HG03066 (cell line): ENCODE measurements around the gene AASDHPPT.

Experiments
- ATAC-seq: cut with Tn5 transposase; IDR thresholded peaks from one replicate; pipeline ENCODE4 v1.9.1; 2021; ENCODE audit warnings: low read depth; ENCODE audit not compliant: unreplicated experiment

The AASDHPPT gene

DNA sequence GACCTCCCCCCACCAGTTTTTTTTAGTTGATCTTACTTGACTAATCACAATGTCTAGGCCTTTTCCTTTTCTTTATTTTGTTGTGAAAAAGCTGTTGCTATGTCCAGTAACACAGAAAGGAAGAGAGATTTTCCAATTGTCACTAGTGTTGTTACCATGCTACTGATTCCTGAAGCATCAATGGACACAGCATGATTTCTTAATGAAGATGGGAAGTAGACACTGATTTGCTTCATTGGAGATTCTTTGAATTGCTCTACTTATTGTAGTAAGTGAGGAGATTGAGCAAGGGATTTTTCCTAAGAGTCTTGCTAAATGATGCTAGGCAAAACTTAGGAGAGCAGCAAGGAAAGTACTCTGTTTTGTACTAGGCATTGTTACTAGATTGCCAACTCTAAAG is 4.6 kb downstream of the AASDHPPT start:
- no peak for ATAC-seq

GRCh38 chr11:106086135-106086534 is 8.7 kb downstream of the AASDHPPT start:
- no peak for ATAC-seq

DNA sequence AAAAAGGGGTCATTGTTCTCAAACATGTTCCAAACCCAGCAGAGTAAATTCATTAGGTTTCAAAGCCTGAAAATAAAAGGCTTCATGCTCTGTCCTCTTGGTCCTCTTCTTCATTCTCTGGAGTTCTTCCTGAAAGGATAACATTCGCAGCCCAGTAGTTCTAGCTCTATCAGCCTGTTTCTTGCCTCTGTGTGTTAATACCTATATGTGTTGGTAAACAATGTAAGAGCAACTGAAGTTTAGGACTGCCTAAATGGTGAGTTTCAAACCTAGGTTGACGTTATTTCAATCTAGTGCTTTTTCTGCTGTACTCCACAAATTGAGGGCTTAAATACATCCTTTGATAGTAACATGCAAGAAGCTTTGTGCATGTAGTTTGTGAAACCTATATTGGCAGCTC is 9.4 kb downstream of the AASDHPPT start:
- no peak for ATAC-seq

GRCh38 chr11:106087815-106088435 is 10.5 kb downstream of the AASDHPPT start:
- no peak for ATAC-seq

GRCh38 chr11:106088896-106089295 is 11.4 kb downstream of the AASDHPPT start:
- no peak for ATAC-seq

DNA sequence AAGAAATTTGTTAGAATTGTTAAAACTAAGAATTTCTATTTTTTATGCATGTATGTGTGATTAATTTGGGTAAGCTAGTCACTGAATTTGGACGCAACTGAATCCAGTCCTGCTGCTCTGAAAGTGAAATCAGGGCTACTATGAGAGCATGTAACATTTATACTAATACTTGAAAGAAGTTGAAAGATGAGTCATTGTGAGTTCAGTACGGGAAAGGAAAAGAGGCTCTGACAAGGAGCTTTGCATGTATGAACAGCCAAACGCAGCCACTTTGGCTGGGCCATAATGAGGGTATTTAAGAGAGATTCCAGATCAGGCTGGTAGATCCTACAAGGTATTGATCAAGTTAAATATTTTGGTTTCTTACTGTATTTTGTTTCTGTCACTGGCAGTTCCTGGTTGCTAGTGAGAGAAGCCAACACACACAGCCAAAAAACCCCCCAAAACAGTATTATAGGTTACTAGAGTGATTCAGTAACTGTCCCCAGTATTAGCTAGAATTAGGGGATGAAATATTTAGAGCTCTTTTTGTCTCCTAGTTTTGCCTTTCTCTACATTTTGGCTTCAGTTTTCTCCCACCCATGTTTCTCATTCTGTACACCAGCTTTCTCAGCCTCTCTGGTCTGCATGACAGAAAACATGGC is 14.1 kb downstream of the AASDHPPT start:
- peak; percentile 98 for ATAC-seq

- ATAC-seq = peak; percentile 28
Measured at GRCh38 chr11:106092446-106092845, 15.0 kb downstream of the AASDHPPT start.

- ATAC-seq = no peak
Measured at GRCh38 chr11:106098893-106099553, 21.6 kb downstream of the AASDHPPT start.

- no peak for ATAC-seq
Measured at GRCh38 chr11:106101370-106101769, 23.9 kb downstream of the AASDHPPT start.

DNA sequence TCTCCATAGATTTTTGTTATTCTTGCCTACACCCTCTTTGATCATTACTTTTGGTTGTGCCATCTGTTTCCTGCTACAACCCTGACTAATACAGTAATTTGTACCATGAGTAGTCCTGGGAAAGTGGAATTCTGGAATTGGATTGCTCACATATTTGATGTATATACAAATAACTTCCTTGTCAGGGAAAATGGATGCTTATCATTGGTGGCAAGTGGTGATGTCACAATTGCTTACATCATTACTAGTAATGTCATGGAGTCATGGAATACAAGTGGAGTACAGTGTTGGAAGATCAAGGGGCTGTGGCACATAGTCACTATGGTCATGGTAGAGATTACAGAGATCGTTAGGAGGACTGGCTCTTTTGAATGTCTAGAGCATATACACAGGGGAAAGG is 24.4 kb downstream of the AASDHPPT start:
- no peak for ATAC-seq

DNA sequence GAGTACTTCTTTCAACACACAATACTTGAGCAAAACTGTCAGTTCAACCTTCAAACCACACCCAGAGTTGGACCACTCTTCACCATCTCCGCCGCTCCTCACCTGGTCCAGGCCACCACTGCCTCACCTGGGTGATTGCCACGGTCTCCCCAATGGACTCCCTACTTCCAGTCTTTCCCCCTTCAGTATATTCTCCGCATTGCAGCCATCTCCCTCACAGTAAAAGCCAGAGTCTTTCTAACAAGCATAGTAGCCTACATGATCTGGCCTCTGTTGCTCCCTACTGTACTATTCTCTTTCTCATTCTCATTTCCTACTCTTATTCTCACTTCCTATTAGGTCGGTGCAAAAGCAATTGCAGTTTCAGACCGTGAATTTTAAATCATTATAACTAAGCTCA is 28.5 kb downstream of the AASDHPPT start:
- no peak for ATAC-seq

- ATAC-seq = no peak
Measured at GRCh38 chr11:106121570-106122320, 44.3 kb downstream of the AASDHPPT start.

DNA sequence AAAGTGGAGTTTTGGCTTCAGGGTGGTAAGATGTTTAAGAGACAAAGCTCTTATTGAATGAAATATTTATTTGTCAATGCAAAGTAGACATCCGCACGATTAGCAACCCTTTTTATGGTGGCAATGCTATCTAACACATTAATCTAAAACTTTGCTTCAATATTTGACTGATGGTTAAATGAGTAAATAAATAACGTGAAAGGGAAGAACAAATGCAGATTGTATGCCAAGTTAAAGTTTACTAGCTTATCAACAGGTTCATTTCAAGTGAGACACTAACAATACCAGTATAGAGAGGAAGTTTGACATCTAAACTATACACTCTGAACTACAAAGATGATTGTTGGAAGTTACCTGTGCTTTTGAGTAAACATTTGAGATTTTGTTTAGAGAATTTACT is 50.1 kb downstream of the AASDHPPT start:
- no peak for ATAC-seq

DNA sequence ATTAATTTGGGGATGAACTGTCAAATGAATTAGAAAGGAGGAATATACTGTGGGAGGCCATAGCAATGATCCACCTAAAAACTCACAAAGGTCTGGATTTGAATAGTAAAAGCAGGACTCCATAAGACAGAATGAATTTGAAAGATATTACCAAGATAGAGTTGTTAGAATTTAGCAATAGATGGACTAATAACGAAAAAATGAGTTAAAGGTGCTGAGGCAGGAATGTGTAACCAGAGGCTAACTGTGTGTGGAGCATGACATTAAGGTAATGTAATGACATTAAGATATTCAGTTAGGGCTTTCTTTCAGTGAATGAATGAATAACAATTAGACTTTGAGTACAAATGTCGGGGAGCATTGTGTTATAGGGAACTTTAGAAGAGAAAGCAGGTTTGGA is 51.3 kb downstream of the AASDHPPT start:
- ATAC-seq = no peak

- ATAC-seq = no peak
Measured at GRCh38 chr11:106131998-106132397, 54.5 kb downstream of the AASDHPPT start.

DNA sequence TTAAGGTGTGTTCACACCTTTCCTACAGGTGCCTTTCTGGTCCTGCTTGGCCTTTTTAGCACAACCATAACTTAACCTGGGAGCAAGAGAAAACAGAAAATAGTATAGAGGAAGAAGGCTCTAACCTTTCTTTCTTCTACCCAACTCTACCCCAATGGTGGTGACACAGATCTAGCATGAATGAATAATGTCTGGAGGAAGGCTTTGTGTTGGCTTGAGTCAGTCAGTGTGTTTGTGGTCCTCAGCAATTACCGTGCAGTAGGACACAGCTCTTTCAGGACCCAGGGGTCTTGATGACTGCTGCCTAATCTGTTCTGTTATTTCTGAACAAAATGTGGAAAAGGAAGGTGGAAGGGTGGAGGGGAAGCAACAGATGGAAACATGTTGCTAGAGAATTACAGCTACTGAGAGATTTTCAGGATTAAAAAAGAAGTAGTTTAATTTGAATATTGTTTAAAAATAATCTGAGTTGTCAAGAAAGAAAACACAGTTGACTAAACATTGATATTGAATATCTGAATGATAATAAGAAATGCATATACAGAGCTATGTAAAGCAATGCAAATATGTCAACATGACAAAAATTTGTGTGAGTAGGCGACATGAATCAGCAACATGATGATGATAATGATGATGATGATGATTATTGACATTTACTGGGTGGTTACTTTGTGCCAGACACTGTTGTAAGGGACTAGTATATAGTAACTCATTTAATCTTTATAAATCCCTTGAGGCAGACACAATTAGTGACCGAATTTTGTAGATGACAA is 55.3 kb downstream of the AASDHPPT start:
- ATAC-seq = no peak

- no peak for ATAC-seq
Measured at GRCh38 chr11:106133529-106133928, 56.1 kb downstream of the AASDHPPT start.

DNA sequence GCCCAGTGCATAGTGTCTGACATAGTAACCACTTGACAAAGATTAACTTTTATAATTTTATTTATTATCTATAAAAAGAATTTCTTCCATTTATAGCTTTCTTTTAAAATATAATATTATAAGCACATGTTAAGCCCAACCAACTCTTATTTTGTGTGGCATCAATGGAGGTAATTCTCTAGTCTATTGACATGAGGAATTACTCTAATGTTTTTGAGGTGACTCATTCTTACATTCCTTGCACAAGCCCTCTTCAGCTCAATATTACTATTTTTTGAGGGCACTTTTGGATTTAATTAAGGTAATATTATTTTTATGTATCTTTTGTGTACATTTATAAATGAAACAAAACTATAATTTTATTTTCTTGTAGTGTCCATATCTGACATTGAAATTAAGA is 59.6 kb downstream of the AASDHPPT start:
- ATAC-seq = no peak

GRCh38 chr11:106137758-106138157 is 60.3 kb downstream of the AASDHPPT start:
- ATAC-seq = no peak
